H9 (cell line): ENCODE data around the gene UMAD1. TPM values are rescaled to one million over a fixed set of nuclear protein-coding genes. Genes with fewer than 3 reads are reported as not detected.

Experiments used
- DNase-seq: peaks from one replicate; pipeline ENCODE4 v3.0.0-alpha.2; 2017
- H2AFZ ChIP-seq: one replicate; pipeline ENCODE4 v1.6.1; 2013; ENCODE audit warnings: mild to moderate bottlenecking, low read length, control low read depth, moderate library complexity
- H2AK5ac ChIP-seq: 2 replicates; pipeline ENCODE4 v1.6.1; 2013; ENCODE audit warnings: low read length, control low read depth, mixed read lengths; ENCODE audit not compliant: insufficient read length
- H2BK120ac ChIP-seq: one replicate; pipeline ENCODE4 v1.6.1; 2013; ENCODE audit warnings: low read depth, mild to moderate bottlenecking, low read length, control low read depth, inconsistent platforms; ENCODE audit not compliant: poor library complexity, severe bottlenecking
- H2BK12ac ChIP-seq: 2 replicates; pipeline ENCODE4 v1.6.1; 2013; ENCODE audit warnings: low read length, control low read depth, mixed read lengths, low read depth; ENCODE audit not compliant: insufficient read length
- H2BK15ac ChIP-seq: 2 replicates; pipeline ENCODE4 v1.6.1; 2013; ENCODE audit warnings: low read depth, low read length, control low read depth
- H2BK20ac ChIP-seq: one replicate; pipeline ENCODE4 v1.6.1; 2013; ENCODE audit warnings: low read depth, mild to moderate bottlenecking, low read length, control low read depth, inconsistent platforms; ENCODE audit not compliant: poor library complexity, severe bottlenecking
- H2BK5ac ChIP-seq: 2 replicates; pipeline ENCODE4 v1.6.1; 2013; ENCODE audit warnings: low read length, control low read depth, mixed read lengths; ENCODE audit not compliant: insufficient read length
- H3K14ac ChIP-seq: 2 replicates; pipeline ENCODE4 v1.6.1; 2013; ENCODE audit warnings: low read length, control low read depth; ENCODE audit not compliant: insufficient read depth
- H3K18ac ChIP-seq: 2 replicates; pipeline ENCODE4 v1.6.1; 2013; ENCODE audit warnings: low read depth, mild to moderate bottlenecking, mixed read lengths, low read length, control low read depth; ENCODE audit not compliant: insufficient read length
- H3K23ac ChIP-seq: 2 replicates; pipeline ENCODE4 v1.6.1; 2013; ENCODE audit warnings: low read length, control low read depth, mixed read lengths, low read depth; ENCODE audit not compliant: insufficient read length
- H3K23me2 ChIP-seq: 2 replicates; pipeline ENCODE4 v1.6.1; 2013; ENCODE audit warnings: low read depth, mild to moderate bottlenecking, mixed read lengths, low read length, control low read depth; ENCODE audit not compliant: insufficient read length, poor library complexity, severe bottlenecking
- H3K27ac ChIP-seq: 2 replicates; pipeline ENCODE4 v1.5.1; 2013; ENCODE audit warnings: low read length, control low read depth, mixed read lengths, low read depth; ENCODE audit not compliant: insufficient read length
- H3K27me3 ChIP-seq: 2 replicates; pipeline ENCODE4 v1.6.1; 2013; ENCODE audit warnings: low read length, control low read depth, inconsistent platforms; ENCODE audit not compliant: insufficient read depth
- H3K4ac ChIP-seq: 2 replicates; pipeline ENCODE4 v1.6.1; 2013; ENCODE audit warnings: low read depth, mild to moderate bottlenecking, control low read depth, inconsistent platforms, low read length, moderate library complexity
- H3K4me1 ChIP-seq: 2 replicates; pipeline ENCODE4 v1.6.1; 2013; ENCODE audit warnings: low read length, control low read depth, inconsistent platforms; ENCODE audit not compliant: insufficient read depth
- H3K4me2 ChIP-seq: 2 replicates; pipeline ENCODE4 v1.6.1; 2013; ENCODE audit warnings: low read length, control low read depth, mixed read lengths; ENCODE audit not compliant: insufficient read length, insufficient read depth
- H3K56ac ChIP-seq: 2 replicates; pipeline ENCODE4 v1.6.1; 2013; ENCODE audit warnings: low read depth, mild to moderate bottlenecking, mixed read lengths, low read length, control low read depth; ENCODE audit not compliant: insufficient read length
- H3K79me1 ChIP-seq: 2 replicates; pipeline ENCODE4 v1.6.1; 2013; ENCODE audit warnings: low read depth, mild to moderate bottlenecking, moderate library complexity, low read length, control low read depth, inconsistent platforms; ENCODE audit not compliant: insufficient read depth, poor library complexity, severe bottlenecking
- H3K79me2 ChIP-seq: 2 replicates; pipeline ENCODE4 v1.6.1; 2013; ENCODE audit warnings: low read length, control low read depth, inconsistent platforms; ENCODE audit not compliant: insufficient read depth
- H3K9ac ChIP-seq: 2 replicates; pipeline ENCODE4 v1.6.1; 2013; ENCODE audit warnings: low read length, control low read depth, mixed read lengths; ENCODE audit not compliant: insufficient read length; ENCODE audit errors: extremely low read depth
- H3K9me3 ChIP-seq: one replicate; pipeline ENCODE4 v1.6.1; 2013; ENCODE audit warnings: low read depth, low read length, inconsistent platforms; ENCODE audit not compliant: control insufficient read depth
- H3T11ph ChIP-seq: one replicate; pipeline ENCODE4 v1.6.1; 2013; ENCODE audit warnings: mild to moderate bottlenecking, low read length, control low read depth, inconsistent platforms
- H4K20me1 ChIP-seq: one replicate; pipeline ENCODE4 v1.6.1; 2013; ENCODE audit not compliant: control insufficient read depth, insufficient read length, insufficient read depth
- H4K5ac ChIP-seq: 2 replicates; pipeline ENCODE4 v1.6.1; 2013; ENCODE audit warnings: low read depth, mild to moderate bottlenecking, mixed read lengths, low read length, control low read depth; ENCODE audit not compliant: insufficient read length
- H4K8ac ChIP-seq: replicated peaks from 2 replicates; pipeline ENCODE4 v1.6.1; 2013; ENCODE audit warnings: low read length, control low read depth, mixed read lengths, low read depth; ENCODE audit not compliant: insufficient read length
- H4K91ac ChIP-seq: 2 replicates; pipeline ENCODE4 v1.6.1; 2013; ENCODE audit warnings: low read depth, mild to moderate bottlenecking, moderate library complexity, mixed read lengths, low read length, control low read depth; ENCODE audit not compliant: insufficient read length
- H3K27ac Mint-ChIP-seq, 3 experiments: 2 replicates in 2 of 3; 3 replicates in 1 of 3; pipeline ENCODE4 v1.8.0; 2020 to 2021; ENCODE audit warnings: mixed read lengths in 3 of 3, mild to moderate bottlenecking in 1 of 3, moderate library complexity in 1 of 3
- H3K27me3 Mint-ChIP-seq: 2 replicates; pipeline ENCODE4 v1.8.0; 2021; ENCODE audit warnings: low read depth, mild to moderate bottlenecking, moderate library complexity, mixed read lengths
- H3K36me3 Mint-ChIP-seq, 3 experiments: 2 replicates in 2 of 3; 3 replicates in 1 of 3; pipeline ENCODE4 v1.8.0; 2020 to 2021; ENCODE audit warnings: low read depth in 3 of 3, mixed read lengths in 3 of 3; ENCODE audit not compliant: insufficient read depth in 1 of 3
- H3K4me1 Mint-ChIP-seq, 2 experiments: 2 replicates each; pipeline ENCODE4 v1.8.0; 2020; ENCODE audit warnings: mixed read lengths in 2 of 2
- H3K4me3 Mint-ChIP-seq, 2 experiments: 2 replicates in 1 of 2; 3 replicates in 1 of 2; pipeline ENCODE4 v1.8.0; 2020 to 2021; ENCODE audit warnings: mild to moderate bottlenecking in 2 of 2, mixed read lengths in 2 of 2, moderate library complexity in 1 of 2
- H3K9me3 Mint-ChIP-seq, 2 experiments: 2 replicates in 1 of 2; 3 replicates in 1 of 2; pipeline ENCODE4 v1.8.0; 2020; ENCODE audit warnings: mild to moderate bottlenecking in 2 of 2, mixed read lengths in 2 of 2, moderate library complexity in 1 of 2
- WGBS: extraction: QIAGEN DNeasy Blood & Tissue Kit; methylation state at CpG from one replicate; pipeline ENCODE4 v1.1.7; 2013; ENCODE audit warnings: missing lambda C conversion rate, low lambda C conversion rate, mixed read lengths; ENCODE audit not compliant: insufficient read length; ENCODE audit errors: extremely low coverage; 5-methylcytosine and 5-hydroxymethylcytosine counted together
- total RNA-seq: library from RNA; stranded (reverse); gene quantifications from 2 replicates; pipeline ENCODE4 v1.2.1, GENCODE V29; 2021
- TF ChIP-seq, protein P1 (sequence below): fragments of 200-600 bp; sonication (generic); conservative IDR thresholded peaks from 3 replicates; pipeline ENCODE4 v1.8.0; 2021; ENCODE audit warnings: antibody characterized with exemption, mild to moderate bottlenecking

UMAD1 gene
- total RNA-seq, 1 experiment from 2014 or later, result 8.9 TPM

DNA sequence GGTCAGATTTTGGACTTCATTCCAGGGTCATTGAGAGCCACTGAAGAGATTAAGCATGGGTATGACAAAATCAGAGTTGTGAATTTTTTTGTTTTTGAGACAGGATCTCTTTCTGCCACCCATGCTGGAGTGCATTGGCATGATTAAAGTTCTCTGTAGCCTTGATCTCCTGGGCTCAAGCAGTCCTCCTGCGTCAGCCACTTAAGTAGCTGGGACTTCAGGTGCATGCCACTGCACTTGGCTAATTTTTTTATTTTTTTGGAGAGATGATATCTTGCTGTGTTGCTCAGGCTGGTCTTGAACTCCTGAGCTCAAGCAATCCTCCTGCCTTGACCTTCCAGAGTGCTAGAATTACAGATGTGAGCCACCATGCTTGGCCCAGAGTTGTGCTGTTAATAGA is 275.5 kb downstream of the UMAD1 start:
- no peaks in the 10 kb centered on the region for H3K27me3 Mint-ChIP-seq
- TF ChIP-seq, protein P1, sequence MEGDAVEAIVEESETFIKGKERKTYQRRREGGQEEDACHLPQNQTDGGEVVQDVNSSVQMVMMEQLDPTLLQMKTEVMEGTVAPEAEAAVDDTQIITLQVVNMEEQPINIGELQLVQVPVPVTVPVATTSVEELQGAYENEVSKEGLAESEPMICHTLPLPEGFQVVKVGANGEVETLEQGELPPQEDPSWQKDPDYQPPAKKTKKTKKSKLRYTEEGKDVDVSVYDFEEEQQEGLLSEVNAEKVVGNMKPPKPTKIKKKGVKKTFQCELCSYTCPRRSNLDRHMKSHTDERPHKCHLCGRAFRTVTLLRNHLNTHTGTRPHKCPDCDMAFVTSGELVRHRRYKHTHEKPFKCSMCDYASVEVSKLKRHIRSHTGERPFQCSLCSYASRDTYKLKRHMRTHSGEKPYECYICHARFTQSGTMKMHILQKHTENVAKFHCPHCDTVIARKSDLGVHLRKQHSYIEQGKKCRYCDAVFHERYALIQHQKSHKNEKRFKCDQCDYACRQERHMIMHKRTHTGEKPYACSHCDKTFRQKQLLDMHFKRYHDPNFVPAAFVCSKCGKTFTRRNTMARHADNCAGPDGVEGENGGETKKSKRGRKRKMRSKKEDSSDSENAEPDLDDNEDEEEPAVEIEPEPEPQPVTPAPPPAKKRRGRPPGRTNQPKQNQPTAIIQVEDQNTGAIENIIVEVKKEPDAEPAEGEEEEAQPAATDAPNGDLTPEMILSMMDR, result no peak

More for the DNA sequence above, 275.5 kb downstream of the UMAD1 start:
- no peaks in the 10 kb centered on the region for H3K36me3 Mint-ChIP-seq
- Histone ChIP-seq H3K56ac (no peak overlapping the region), H4K20me1 (no peaks in the 10 kb centered on the region), H2BK15ac (no peak overlapping the region), H2BK12ac (no peak overlapping the region), H3K27me3 (no peaks in the 10 kb centered on the region), H2BK5ac (no peak overlapping the region), H4K91ac (no peak overlapping the region), H3K14ac (no peak overlapping the region), H3K23me2 (no peaks in the 10 kb centered on the region), H2AFZ (no peak overlapping the region), H3K79me2 (no peaks in the 10 kb centered on the region), H3K9ac (no peak overlapping the region), H2BK120ac (no peak overlapping the region), H3K4me1 (peaks cover 9% of the 10 kb centered on the region), H3K23ac (no peak overlapping the region), H2BK20ac (no peak overlapping the region), H3K18ac (no peak overlapping the region), H2AK5ac (no peak overlapping the region), H3K27ac (no peak overlapping the region), H3K9me3 (no peaks in the 10 kb centered on the region), H3T11ph (no peak overlapping the region), H3K4me2 (no peak overlapping the region), H3K79me1 (no peaks in the 10 kb centered on the region), H3K4ac (no peak overlapping the region), H4K8ac (no peak overlapping the region), H4K5ac (no peak overlapping the region)
- H3K4me3 Mint-ChIP-seq, result no peak overlapping the region
- no peak overlapping the region for H3K27ac Mint-ChIP-seq
- H3K4me1 Mint-ChIP-seq, result peaks cover 52 to 66% of the 10 kb centered on the region in 2 experiments
- no peaks in the 10 kb centered on the region for H3K9me3 Mint-ChIP-seq
- WGBS, result no CpG with 5 or more reads among the region's 1 CpG
- no peak for DNase-seq
